GM21529 (cell line): Measurements from ENCODE around the gene ZBTB11.
"Not testable (repeated sequence)": the region's sequence is repeated elsewhere in the genome, so short reads cannot be mapped to it uniquely, and the experiment has no call there.

Experiments
- ATAC-seq: cut with Tn5 transposase; IDR thresholded peaks from one replicate; pipeline ENCODE4 v1.9.1; 2021; ENCODE audit not compliant: unreplicated experiment

The ZBTB11 gene, protein sequence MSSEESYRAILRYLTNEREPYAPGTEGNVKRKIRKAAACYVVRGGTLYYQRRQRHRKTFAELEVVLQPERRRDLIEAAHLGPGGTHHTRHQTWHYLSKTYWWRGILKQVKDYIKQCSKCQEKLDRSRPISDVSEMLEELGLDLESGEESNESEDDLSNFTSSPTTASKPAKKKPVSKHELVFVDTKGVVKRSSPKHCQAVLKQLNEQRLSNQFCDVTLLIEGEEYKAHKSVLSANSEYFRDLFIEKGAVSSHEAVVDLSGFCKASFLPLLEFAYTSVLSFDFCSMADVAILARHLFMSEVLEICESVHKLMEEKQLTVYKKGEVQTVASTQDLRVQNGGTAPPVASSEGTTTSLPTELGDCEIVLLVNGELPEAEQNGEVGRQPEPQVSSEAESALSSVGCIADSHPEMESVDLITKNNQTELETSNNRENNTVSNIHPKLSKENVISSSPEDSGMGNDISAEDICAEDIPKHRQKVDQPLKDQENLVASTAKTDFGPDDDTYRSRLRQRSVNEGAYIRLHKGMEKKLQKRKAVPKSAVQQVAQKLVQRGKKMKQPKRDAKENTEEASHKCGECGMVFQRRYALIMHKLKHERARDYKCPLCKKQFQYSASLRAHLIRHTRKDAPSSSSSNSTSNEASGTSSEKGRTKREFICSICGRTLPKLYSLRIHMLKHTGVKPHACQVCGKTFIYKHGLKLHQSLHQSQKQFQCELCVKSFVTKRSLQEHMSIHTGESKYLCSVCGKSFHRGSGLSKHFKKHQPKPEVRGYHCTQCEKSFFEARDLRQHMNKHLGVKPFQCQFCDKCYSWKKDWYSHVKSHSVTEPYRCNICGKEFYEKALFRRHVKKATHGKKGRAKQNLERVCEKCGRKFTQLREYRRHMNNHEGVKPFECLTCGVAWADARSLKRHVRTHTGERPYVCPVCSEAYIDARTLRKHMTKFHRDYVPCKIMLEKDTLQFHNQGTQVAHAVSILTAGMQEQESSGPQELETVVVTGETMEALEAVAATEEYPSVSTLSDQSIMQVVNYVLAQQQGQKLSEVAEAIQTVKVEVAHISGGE

DNA sequence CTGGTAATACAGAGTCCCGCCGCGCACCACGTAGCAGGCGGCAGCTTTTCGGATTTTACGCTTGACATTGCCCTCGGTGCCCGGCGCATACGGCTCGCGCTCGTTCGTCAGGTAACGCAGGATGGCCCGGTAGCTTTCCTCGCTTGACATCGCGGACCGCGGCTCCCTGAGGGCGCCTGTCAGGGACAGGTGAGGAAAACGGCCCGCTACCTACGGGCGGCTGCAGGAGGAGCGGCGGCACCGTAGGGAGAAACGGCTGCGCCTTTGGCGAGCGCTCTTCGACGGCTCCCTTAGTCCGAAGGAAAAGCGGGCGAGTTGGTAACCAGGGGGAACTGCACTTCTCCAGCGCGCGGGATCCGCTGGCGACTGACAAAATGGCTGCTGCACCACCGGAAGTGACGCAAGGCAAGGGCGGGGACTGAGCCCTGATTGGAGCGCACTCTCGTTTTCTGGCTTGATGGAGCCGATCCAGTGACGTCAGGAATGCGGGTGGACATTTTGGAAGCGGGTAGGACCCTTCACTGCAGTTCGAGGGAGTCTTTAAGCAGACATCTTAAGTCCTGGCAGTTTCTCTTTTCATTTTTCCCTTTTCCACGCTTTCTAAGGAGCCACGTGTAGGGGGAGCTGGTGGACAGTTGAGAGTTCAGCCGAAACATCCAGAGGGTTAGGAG is at the start of gene ZBTB11:
ZBTB11 (minus strand) TSS at position 368 of the 671 bp plus-strand sequence; CDS start at position 150, 218 bp downstream.
- ATAC-seq: peak; percentile 72

DNA sequence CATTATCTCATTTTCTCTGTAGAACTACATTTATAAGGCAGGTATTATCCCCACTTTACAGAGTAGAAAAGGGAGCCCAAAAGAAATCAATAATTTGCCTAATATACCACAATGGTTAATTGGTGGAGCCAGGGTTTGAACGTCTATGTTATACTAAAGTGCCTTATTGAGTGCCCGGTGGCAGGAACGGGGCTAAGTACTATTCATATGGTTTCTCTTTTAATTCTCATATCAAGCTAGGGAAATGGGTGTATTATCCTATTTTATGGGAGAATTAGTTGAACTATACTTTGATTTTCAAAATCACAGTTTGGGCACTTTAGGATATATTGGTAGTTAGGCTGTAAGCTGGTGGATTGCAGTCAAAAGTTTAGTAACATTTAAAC is 49.0 kb upstream of the ZBTB11 start:
- no peak for ATAC-seq

DNA sequence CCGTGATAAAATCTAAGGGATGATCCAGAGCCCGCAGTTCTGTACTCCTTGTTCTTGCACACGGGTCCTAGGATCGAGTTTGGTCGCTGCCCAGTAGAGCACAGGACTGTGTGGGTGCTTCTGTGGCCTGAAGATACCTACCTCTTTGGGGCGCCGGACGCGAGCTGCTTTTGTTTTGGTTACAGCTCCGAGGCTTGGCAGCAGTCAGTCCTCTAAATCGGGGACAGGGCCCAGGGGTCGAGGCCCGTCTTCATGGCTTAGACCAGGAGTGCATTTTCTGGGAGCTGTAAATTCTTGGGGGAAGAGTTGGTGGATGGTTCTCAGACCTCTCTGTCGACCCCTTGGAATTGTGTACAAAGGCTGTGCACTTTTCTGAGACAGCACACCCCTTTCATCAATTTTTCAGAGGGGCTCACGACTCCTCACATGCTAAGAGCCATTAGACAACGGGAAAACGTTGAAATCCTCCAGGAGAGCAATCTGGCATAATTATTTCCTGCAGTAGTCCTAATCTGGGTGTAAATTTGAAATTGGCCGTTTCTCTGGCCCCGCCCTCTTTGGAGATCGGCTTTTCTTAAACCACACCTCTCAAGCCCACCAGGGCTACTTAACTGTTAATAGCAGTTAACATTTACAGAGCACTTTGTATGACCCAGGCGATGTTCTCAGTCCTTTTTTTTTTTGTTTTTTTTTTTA is 48.4 kb upstream of the ZBTB11 start:
- ATAC-seq: peak; percentile 15

DNA sequence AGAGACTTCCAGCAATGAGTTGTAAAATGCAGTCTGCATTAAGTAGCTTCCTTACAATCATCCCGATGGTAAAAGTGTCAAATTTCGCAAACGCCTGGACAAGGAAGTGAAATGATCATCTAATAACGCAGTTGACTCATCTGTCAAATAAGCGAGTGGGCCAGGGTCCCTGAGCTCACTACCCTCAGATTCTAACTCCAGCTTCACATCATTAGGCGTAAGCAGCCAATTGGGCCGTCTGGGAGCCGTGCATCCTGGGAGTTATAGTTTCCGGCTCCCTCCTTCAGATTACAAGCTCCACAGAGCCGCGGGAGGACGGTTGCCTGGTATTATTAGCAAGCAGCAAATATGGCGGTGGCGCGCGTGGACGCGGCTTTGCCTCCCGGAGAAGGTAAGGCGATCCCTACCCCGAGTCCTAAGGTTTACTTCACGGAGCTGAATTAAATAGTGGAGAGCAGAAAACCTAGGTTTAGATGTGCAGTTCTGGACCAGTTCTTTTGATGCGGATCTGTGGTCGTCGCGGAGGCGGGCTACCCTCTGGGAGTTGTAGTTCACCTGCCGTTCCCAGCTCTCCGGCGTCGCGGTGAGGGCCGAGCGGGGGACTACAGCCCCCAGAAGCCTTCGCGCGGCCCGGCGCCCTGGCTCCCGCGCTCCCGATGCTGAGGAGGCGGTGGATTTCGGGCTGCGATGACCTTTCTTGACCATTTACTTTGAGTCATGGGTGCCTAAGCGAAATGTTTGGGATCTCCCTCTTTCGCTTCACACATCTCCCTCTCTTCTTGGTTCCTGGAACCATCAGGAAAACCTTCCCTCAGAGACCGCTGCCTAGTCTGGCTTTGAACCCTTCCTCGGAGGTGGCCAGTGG is 47.6 kb upstream of the ZBTB11 start, which contains the start of gene CEP97:
CEP97 (plus strand) TSS at position 286 of the 865 bp plus-strand sequence; CDS start at position 349, 63 bp downstream.
- peak; percentile 86 for ATAC-seq

DNA sequence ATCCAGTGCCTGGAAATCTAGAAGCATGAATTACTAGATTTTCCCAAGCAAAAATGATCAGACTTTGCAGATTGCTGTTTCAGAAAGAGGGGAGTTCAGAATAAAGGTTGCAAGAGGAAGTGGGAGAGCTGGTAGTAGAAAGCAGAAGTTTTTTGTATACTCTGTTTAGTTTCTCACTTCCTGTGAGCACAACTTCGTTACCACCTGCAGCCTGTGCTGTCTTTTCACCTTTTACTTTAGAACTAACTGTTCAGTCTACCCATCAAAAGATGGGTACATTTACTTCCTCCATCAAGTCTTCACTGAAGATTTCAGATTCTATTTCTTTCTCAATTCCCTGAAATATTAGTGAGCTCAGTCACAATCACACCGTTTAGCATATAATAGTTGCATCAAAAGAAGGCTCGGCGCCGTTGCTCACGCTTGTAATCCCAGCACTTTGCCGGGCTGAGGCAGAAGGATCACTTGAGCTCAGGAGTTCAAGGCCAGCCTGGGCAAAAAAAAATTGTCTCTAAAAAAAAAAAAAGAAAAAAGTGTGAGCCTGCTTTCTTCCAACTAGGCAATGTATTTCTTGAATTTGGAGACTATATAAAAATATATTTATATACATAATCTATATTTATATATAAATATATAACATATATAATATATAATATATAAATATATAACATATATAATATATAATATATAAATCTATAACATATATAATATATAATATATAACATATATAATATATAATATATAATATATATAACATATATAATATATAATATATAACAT is 45.7 kb upstream of the ZBTB11 start:
- ATAC-seq: peak; percentile 52

DNA sequence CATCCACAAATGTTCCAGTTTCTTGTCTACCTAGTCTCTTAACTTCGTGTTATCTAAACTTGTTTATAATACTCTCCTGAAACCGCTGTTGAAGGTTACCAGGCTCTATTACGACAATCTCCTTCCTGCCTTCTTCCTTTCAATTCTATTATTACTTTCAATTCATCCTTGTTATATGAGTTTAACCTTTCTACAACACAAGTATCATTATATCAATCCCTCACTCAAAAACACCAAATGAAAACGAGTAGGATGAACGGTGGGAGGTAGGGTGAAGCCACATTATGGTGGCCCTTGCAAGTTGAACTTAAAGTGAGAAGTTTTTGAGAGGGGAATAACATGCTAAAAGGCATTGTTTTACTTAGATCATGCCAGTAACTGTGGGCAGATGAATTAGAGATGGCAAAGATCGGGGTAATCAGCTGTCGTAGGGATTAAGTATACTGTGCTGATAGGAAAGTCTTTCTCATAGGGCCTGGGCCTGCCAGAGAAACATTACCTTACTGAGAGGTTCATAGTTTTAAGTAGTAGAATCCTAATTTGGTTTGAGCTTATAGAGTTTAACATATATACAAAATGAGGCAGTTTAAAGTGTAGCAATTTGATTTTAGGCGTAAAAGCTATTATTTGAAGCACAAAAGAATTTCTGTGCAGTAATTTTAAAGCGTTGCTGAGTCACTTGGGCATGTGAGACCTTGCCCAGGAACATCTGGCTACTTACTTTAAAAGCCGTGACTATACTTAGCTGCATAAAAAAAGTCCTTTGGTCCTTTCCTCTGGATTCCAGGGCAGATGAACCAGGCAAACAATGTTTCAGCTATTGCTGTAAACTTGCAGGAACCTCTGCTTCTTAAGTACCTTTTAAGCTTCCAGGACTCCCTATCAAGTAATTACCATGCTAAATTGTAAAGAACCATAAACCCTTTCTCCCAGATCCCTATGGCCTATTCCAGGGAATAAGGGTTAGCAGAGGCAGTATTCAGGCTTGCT is 44.2 kb upstream of the ZBTB11 start:
- ATAC-seq: no peak

DNA sequence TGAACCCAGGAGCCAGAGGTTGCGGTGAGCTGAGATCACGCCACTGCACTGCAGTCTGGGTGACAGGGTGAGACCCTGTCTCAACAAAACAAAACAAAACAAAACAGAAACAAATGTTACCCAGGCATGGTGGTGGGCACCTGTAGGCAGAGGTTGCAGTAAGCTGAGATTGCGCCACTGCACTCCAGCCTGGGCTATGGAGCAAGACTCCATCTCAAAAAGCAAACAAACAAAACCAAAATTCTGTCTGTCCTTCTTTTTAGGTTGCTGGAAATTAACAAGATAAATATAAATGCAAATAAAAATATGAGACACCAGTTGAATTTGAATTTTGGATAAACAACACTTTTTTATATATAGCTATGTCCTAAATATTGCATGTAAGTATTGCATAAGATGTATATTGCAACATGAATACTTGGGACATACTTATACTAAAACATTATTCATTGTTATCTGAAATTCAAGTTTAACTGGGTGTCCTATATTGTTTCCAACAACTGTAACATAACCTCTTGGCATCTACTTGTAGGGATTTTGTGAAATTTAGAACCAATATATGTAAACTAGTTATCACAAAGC is 42.8 kb upstream of the ZBTB11 start:
- ATAC-seq: no peak

DNA sequence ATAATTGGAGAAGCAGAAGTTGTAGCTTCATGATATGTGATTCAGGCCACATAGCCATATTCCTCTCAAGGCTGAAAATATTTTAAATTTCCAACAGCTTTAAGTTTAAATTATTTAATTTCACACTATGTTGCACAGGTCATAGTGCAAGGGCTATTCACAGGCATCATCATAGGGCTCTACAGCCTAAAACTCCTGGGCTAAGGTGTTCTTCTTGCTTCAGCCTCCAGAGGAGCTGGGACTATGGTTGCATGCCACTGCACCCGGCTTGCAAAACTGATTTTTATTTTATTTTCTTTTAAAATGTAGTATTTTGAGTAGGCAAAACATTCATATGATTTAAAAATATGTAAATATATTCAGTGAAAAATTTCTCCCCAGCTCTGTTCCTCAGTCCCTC is 41.5 kb upstream of the ZBTB11 start:
- no peak for ATAC-seq

DNA sequence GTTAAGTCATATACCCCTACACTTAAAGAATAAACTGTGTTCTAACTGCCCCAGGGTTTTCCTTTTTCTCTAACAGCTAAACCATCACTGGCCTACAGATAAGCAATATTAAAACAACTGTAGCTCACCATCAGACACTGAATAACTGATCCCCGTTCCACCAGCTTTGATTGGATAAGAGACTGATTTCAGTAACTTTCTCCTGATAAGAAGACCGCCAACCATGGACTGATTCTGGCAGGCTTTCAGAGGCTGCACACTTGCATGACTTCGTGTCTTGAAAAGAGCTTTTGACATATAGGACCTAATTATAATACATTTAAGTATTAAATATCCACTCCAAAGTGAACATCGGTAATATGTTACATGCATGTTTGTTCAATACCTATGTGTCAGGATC is 32.2 kb upstream of the ZBTB11 start:
- ATAC-seq: no peak

DNA sequence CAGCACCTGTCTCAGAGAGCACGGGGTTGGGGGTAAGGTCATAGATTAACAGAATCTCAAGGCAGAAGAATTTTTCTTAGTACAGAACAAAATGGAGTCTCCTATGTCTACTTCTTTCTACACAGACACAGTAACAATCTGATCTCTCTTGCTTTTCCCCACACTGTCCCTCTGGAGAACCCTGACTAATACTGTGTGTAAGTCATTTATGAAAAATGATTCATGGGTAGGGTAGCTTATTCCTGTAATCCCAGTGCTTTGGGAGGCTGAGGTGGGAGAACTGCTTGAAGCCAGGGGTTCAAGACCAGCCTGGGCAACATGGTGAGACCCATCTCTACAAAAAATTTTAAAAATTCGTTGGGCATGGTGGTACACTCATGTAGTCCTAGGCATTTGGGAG is 27.7 kb upstream of the ZBTB11 start:
- not testable (repeated sequence) for ATAC-seq

DNA sequence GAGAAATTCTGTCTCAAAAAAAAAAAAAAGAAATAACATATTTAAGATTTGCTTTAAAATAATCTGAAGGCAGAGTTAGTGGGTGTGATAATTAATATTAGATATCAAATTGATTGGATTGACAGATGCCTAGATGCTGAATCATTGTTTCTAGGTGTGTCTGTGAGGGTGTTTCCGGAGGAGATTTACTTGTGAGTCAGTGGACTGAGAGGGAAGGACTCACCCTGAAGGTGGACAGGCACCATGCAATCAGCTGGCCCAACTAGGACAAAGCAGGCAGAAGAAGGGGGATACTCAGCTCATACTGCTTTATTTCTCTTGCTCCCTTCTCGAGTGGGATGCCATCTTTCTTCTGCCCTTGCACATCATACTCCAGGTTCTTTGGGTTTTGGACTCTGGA is 26.2 kb upstream of the ZBTB11 start:
- no peak for ATAC-seq

DNA sequence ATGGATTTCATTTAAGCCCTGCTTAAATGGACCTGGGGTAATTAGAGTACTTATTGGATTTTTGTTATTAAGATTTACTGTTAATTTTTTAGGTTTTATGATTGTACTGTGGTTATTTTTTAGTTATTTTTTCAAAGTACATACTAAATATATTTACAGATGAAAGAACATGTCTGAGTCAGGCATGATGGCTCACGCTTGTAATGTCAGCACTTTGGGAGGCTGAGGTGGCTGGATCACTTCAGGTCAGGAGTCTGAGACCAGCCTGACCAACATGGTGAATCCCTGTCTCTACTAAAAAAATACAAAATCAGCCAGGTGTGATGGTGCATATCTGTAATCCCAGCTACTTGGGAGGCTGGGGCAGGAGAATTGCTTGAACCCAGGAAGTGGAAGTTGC is 25.8 kb upstream of the ZBTB11 start:
- ATAC-seq: no peak

DNA sequence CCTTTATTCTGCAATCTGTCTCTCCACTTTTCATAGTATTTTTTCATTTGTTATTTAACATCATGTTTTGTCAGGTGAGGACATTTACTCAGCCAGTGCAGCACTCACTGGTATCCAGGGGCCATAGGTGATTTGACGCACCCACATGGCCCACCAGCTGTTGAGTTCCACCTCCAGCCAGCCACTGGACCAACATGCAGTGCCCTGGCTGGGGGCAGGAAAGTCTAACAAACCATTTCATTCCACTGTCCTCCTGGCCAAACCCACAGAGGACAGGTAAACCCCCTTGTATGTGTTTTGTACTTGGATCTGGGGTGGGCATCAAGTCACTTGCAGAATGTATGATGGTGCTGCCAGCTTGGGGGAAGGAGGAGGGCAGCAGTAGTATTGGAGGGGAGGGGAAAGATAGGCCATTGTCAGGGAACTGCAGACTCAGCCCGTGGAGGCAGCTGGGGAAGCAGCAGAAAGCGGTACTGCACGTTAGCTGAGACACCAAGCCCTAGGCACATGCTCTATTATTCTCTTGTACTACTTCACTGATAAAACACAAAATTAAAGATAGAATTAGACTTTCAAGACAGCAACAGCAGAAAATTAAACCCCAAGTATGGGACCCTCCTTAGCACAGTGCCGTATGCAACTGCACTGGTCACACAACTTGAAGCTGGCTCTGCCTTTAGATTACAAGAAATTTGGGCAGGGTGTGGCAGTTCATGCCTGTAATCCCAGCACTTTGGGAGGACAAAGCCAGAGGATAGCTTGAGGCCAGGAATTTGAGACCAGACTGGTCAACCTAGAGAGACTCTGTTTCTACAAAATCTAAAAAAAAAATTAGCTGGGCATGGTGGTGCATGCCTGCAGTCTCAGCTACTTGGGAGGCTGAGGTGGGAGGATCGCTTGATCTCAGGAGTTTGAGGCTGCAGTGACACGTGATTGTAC is 25.0 kb upstream of the ZBTB11 start:
- no peak for ATAC-seq

DNA sequence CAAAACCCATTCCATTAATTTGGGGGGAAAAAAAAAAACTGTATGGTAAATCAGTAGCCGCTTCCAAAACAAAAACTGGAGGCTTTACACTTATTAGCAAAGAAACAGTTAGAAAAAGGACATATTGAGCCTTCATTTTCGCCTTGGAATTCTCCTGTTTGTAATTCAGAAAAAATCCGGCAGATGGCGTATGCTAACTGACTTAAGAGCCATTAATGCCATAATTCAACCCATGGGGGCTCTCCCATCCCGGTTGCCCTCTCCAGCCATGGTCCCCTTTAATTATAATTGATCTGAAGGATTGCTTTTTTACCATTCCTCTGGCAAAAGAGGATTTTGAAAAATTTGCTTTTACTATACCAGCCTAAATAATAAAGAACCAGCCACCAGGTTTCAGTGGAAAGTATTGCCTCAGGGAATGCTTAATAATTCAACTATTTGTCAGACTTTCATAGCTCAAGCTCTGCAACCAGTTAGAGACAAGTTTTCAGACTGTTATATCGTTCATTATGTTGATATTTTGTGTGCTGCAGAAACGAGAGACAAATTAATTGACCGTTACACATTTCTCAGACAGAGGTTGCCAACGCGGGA is 18.9 kb upstream of the ZBTB11 start:
- no peak for ATAC-seq

DNA sequence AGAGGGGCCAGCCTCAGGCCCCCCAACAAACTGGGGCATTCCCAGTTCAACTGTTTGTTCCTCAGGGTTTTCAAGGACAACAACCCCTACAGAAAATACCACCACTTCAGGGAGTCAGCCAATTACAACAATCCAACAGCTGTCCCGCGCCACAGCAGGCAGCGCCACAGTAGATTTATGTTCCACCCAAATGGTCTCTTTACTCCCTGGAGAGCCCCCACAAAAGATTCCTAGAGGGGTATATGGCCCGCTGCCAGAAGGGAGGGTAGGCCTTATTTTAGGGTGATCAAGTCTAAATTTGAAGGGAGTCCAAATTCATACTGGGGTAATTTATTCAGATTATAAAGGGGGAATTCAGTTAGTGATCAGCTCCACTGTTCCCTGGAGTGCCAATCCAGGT is 17.9 kb upstream of the ZBTB11 start:
- ATAC-seq: not testable (repeated sequence)

DNA sequence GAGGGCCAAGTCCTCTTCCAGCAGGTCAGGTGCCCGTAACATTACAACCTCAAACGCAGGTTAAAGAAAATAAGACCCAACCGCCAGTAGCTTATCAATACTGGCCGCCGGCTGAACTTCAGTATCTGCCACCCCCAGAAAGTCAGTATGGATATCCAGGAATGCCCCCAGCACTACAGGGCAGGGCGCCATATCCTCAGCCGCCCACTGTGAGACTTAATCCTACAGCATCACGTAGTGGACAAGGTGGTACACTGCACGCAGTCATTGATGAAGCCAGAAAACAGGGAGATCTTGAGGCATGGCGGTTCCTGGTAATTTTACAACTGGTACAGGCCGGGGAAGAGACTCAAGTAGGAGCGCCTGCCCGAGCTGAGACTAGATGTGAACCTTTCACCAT is 16.6 kb upstream of the ZBTB11 start:
- peak; percentile 63 for ATAC-seq
